Mesendoderm (in vitro differentiated cells): Measurements from ENCODE around the gene GLRX5.

Source experiments
- DNase-seq: peaks from one replicate; pipeline ENCODE4 v3.0.0; 2013
- H2AK5ac ChIP-seq: 2 replicates; pipeline ENCODE4 v1.6.1; 2013; ENCODE audit warnings: low read length, inconsistent platforms
- H2BK120ac ChIP-seq: 2 replicates; pipeline ENCODE4 v1.6.1; 2013; ENCODE audit warnings: low read depth, mild to moderate bottlenecking, low read length, moderate library complexity, mixed read lengths
- H2BK15ac ChIP-seq: replicated peaks from 2 replicates; pipeline ENCODE4 v1.6.1; 2013; ENCODE audit warnings: low read depth, mild to moderate bottlenecking, moderate library complexity
- H2BK5ac ChIP-seq: 2 replicates; pipeline ENCODE4 v1.6.1; 2013; ENCODE audit warnings: low read length, inconsistent platforms
- H3K18ac ChIP-seq: 2 replicates; pipeline ENCODE4 v1.6.1; 2013; ENCODE audit warnings: mild to moderate bottlenecking, low read length, mixed read lengths
- H3K23ac ChIP-seq: one replicate; pipeline ENCODE4 v1.6.1; 2013; ENCODE audit warnings: low read length
- H3K27ac ChIP-seq: 2 replicates; pipeline ENCODE4 v1.5.1; 2013; ENCODE audit warnings: low read depth, mild to moderate bottlenecking, inconsistent platforms, low read length, moderate library complexity
- H3K27me3 ChIP-seq: 2 replicates; pipeline ENCODE4 v1.6.1; 2013; ENCODE audit warnings: low read length, control low read depth, mild to moderate bottlenecking, inconsistent platforms; ENCODE audit not compliant: insufficient read depth, poor library complexity
- H3K36me3 ChIP-seq: 2 replicates; pipeline ENCODE4 v1.6.1; 2013; ENCODE audit warnings: low read length, inconsistent platforms; ENCODE audit not compliant: control insufficient read depth, insufficient read depth
- H3K4ac ChIP-seq: one replicate; pipeline ENCODE4 v1.6.1; 2013; ENCODE audit warnings: low read depth, mild to moderate bottlenecking, low read length, moderate library complexity
- H3K4me1 ChIP-seq: 2 replicates; pipeline ENCODE4 v1.6.1; 2013; ENCODE audit warnings: low read depth, low read length, inconsistent platforms; ENCODE audit not compliant: control insufficient read depth
- H3K4me2 ChIP-seq: 2 replicates; pipeline ENCODE4 v1.6.1; 2013; ENCODE audit warnings: low read length
- H3K4me3 ChIP-seq: 2 replicates; pipeline ENCODE4 v1.5.1; 2013; ENCODE audit warnings: mild to moderate bottlenecking, low read length
- H3K56ac ChIP-seq: one replicate; pipeline ENCODE4 v1.6.1; 2013; ENCODE audit warnings: low read length
- H3K79me1 ChIP-seq: 2 replicates; pipeline ENCODE4 v1.6.1; 2013; ENCODE audit warnings: low read length, inconsistent platforms
- H3K79me2 ChIP-seq: 2 replicates; pipeline ENCODE4 v1.6.1; 2013; ENCODE audit warnings: mild to moderate bottlenecking, low read length; ENCODE audit not compliant: control insufficient read depth, insufficient read depth
- H3K9ac ChIP-seq: 2 replicates; pipeline ENCODE4 v1.6.1; 2013; ENCODE audit warnings: low read length, inconsistent platforms
- H4K5ac ChIP-seq: one replicate; pipeline ENCODE4 v1.6.1; 2013; ENCODE audit warnings: low read length
- H4K8ac ChIP-seq: one replicate; pipeline ENCODE4 v1.6.1; 2013; ENCODE audit warnings: low read depth, mild to moderate bottlenecking, control low read depth, low read length, moderate library complexity
- WGBS: extraction: QIAGEN DNeasy Blood & Tissue Kit; methylation state at CpG from one replicate; pipeline ENCODE4 v1.1.7; 2013; ENCODE audit warnings: low lambda C conversion rate, missing lambda C conversion rate; ENCODE audit not compliant: insufficient coverage; ENCODE audit errors: extremely low coverage; 5-methylcytosine and 5-hydroxymethylcytosine counted together

The GLRX5 gene

DNA sequence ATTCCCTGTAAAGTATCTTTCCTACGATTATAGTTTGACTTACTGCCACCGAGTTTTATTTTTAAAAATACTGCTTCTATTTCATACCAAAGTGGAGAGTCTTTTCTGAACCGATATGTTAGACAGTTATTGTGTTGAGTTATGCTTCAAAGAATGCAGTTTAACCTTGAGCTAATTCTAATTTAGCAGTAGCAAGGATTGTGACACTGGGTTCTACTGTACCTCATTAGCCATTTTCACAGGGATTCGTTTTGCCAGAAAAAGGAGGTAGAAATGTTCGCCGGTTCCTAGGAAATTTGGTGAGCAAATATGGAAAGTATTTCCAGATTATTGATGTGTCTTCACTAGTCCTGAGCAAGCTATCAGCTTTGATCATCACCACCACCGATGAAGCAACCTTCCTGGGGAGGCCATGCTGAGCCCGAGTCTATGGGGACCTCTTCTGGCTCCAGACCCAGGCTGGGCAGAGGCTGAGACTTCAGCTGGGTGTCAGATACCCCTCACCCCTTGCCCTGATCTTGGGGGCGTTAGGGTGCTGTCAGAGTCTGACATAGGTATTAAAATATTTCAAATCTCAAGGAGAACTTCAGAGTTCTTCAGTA is 13.6 kb downstream of the GLRX5 start:
- Histone ChIP-seq H3K4me1 (no peaks in the 10 kb centered on the region), H2BK15ac (no peak overlapping the region), H3K56ac (no peak overlapping the region), H2BK120ac (no peak overlapping the region), H3K79me1 (peaks cover 2% of the 10 kb centered on the region), H3K23ac (no peak overlapping the region), H2BK5ac (no peak overlapping the region), H3K27me3 (no peaks in the 10 kb centered on the region), H4K5ac (no peak overlapping the region), H3K18ac (no peak overlapping the region), H3K4ac (no peak overlapping the region), H4K8ac (no peak overlapping the region), H3K36me3 (no peaks in the 10 kb centered on the region), H3K4me2 (no peak overlapping the region), H3K79me2 (no peaks in the 10 kb centered on the region), H3K27ac (no peak overlapping the region), H3K4me3 (no peak overlapping the region), H3K9ac (no peak overlapping the region), H2AK5ac (no peak overlapping the region)
- no peak for DNase-seq
- no CpG with 5 or more reads among the region's 9 CpGs for WGBS

DNA sequence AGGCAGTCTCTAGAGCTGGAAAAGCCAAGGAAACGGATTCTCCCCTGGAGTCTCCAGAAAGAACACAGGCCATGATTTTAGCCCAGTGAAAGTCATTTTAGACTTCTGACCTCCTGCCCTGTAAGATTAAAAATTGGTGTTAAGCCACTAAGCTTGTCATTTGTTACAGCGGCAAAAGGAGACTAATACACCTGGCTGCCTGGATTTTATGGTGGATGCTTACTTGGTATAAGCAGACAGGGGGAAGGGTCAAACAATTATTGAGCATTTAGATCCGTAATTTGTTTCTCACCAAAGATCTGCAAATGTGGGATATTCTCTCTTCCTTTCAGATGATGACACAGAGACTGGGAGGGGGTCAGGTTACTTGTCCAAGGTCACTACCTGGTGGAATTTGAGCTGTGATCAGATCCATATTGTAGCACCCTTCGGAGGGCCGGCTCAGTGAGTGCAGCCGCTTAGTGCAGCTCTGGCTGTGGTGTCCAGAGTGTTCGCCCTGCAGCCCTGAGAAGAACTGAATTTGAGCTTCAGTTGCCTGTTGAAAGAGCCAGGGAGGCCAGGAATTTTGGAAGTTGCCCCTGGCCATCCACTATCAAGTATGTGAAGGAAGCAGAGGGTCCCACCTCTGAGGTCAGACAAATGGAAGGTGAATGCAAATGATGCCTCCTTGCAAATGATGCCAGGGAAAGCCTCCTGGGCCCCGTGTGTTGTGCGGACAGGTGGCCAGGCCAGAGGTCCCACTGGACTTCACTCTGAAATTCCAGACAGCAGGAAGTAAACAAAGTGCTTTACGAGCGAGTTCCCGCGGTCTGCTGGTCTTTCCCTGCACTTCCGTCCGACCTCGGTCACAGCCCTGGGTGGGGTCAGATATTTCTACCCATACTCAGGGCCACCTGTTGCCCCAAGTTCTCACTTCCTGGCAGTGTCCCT is 15.1 kb downstream of the GLRX5 start:
- no peaks in the 10 kb centered on the region for H3K79me2 ChIP-seq
- no peak overlapping the region for H2BK5ac ChIP-seq
- H3K4ac ChIP-seq: no peak overlapping the region
- no peak overlapping the region for H3K9ac ChIP-seq
- H3K36me3 ChIP-seq: no peaks in the 10 kb centered on the region
- no CpG with 5 or more reads among the region's 16 CpGs for WGBS
- H2AK5ac ChIP-seq: no peak overlapping the region
- no peak overlapping the region for H2BK15ac ChIP-seq
- H3K4me2 ChIP-seq: no peak overlapping the region
- no peak overlapping the region for H2BK120ac ChIP-seq
- no peaks in the 10 kb centered on the region for H3K27me3 ChIP-seq
- no peak overlapping the region for H3K27ac ChIP-seq
- H3K79me1 ChIP-seq: peaks cover 2% of the 10 kb centered on the region
- H4K5ac ChIP-seq: no peak overlapping the region
- no peak overlapping the region for H3K56ac ChIP-seq
- peak; percentile 31 for DNase-seq
- no peak overlapping the region for H3K18ac ChIP-seq
- no peak overlapping the region for H3K4me3 ChIP-seq
- H3K23ac ChIP-seq: no peak overlapping the region
- H4K8ac ChIP-seq: no peak overlapping the region
- no peaks in the 10 kb centered on the region for H3K4me1 ChIP-seq

DNA sequence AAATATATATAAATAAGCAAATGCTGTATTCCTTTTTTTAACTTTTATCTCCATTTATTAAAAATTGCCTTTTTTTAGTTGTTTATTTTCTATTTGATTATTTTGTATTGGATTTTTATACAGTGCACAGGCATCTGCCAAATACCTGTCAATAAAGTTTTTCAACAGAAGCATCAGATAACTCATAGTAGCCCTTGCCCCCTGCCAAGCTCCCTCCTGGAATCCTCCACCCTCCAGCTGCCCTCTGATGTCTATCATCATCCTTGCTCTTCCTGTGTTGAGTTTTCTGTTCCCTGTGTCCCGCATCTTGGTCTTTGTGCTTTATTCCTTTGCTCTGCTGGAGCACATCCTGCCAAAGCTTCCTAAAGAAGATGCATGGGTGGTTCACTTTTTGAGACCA is 16.6 kb downstream of the GLRX5 start:
- H2AK5ac ChIP-seq: no peak overlapping the region
- no peaks in the 10 kb centered on the region for H3K27me3 ChIP-seq
- no peak overlapping the region for H4K5ac ChIP-seq
- H3K27ac ChIP-seq: no peak overlapping the region
- WGBS: no CpG with 5 or more reads among the region's 1 CpG
- H3K9ac ChIP-seq: no peak overlapping the region
- no peaks in the 10 kb centered on the region for H3K4me1 ChIP-seq
- H3K79me2 ChIP-seq: no peaks in the 10 kb centered on the region
- no peaks in the 10 kb centered on the region for H3K36me3 ChIP-seq
- H3K4me3 ChIP-seq: no peak overlapping the region
- H3K79me1 ChIP-seq: no peaks in the 10 kb centered on the region
- no peak overlapping the region for H3K56ac ChIP-seq
- H3K4ac ChIP-seq: no peak overlapping the region
- H3K23ac ChIP-seq: no peak overlapping the region
- no peak overlapping the region for H2BK15ac ChIP-seq
- no peak overlapping the region for H3K4me2 ChIP-seq
- no peak overlapping the region for H3K18ac ChIP-seq
- DNase-seq: no peak
- H2BK120ac ChIP-seq: no peak overlapping the region
- no peak overlapping the region for H4K8ac ChIP-seq
- H2BK5ac ChIP-seq: no peak overlapping the region

DNA sequence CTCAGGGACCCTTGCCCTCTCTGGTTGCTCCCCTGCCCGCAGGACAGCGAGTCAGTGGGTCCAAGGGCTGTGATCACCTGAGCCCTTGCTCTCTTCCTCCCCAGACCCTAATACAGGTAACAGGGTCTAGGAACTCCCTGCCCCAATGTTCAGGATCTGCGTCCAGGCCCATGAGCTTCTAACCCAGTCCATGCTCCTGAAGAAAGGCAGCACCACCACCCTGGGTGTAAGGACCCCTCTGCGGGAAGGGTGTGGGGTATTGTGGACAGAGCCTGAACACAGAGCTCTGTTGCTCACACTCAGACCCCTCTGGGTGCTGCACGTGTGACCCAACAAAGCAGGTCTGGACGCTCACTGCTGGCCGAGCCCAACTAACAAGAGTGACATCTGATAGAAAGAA is 18.3 kb downstream of the GLRX5 start:
- Histone ChIP-seq H3K18ac (no peak overlapping the region), H3K79me2 (no peaks in the 10 kb centered on the region), H4K8ac (no peak overlapping the region), H3K9ac (no peak overlapping the region), H3K79me1 (no peaks in the 10 kb centered on the region), H4K5ac (no peak overlapping the region), H3K36me3 (no peaks in the 10 kb centered on the region), H3K56ac (no peak overlapping the region), H3K27ac (no peak overlapping the region), H3K4ac (no peak overlapping the region), H2BK120ac (no peak overlapping the region), H3K4me1 (no peaks in the 10 kb centered on the region), H3K27me3 (no peaks in the 10 kb centered on the region), H2BK15ac (no peak overlapping the region), H3K4me3 (no peak overlapping the region), H2BK5ac (no peak overlapping the region), H3K23ac (no peak overlapping the region), H3K4me2 (no peak overlapping the region), H2AK5ac (no peak overlapping the region)
- no peak for DNase-seq
- WGBS: no CpG with 5 or more reads among the region's 7 CpGs

DNA sequence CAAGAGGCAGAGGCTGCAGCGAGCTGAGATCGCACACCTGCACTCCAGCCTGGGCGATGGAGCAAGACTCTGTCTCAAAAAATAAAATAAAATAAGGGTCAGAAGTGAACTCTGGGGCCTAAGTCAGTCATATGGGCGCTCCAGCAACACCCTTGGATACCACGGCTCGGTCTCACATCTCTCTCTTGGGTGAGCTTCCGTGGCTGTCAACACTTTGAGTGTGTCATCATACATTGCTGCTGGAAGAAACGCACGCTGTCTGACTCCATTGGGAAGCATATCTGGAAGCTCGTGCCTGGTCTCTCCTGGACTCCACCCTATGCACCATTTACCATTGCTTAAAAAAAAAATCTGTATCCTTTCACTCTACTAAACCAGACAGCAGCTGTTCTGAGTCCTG is 20.2 kb downstream of the GLRX5 start:
- no peak overlapping the region for H3K9ac ChIP-seq
- H4K5ac ChIP-seq: no peak overlapping the region
- H3K23ac ChIP-seq: no peak overlapping the region
- H2AK5ac ChIP-seq: no peak overlapping the region
- H3K27ac ChIP-seq: no peak overlapping the region
- H3K18ac ChIP-seq: no peak overlapping the region
- H3K36me3 ChIP-seq: no peaks in the 10 kb centered on the region
- H3K4me3 ChIP-seq: no peak overlapping the region
- H3K4me1 ChIP-seq: no peaks in the 10 kb centered on the region
- WGBS: no CpG with 5 or more reads among the region's 10 CpGs
- no peak overlapping the region for H2BK15ac ChIP-seq
- no peak for DNase-seq
- H2BK5ac ChIP-seq: no peak overlapping the region
- no peak overlapping the region for H3K4ac ChIP-seq
- H3K27me3 ChIP-seq: no peaks in the 10 kb centered on the region
- no peaks in the 10 kb centered on the region for H3K79me2 ChIP-seq
- no peaks in the 10 kb centered on the region for H3K79me1 ChIP-seq
- H4K8ac ChIP-seq: no peak overlapping the region
- H3K56ac ChIP-seq: no peak overlapping the region
- no peak overlapping the region for H2BK120ac ChIP-seq
- no peak overlapping the region for H3K4me2 ChIP-seq
